Measurements from ENCODE around the gene AIG1.

The AIG1 gene

GRCh38 chr6:143169440-143169839 lies 108.8 kb downstream of the AIG1 start:
- DNase-seq, result no peak

GRCh38 chr6:143174516-143174915 lies 113.8 kb downstream of the AIG1 start:
- no peak for DNase-seq

- no peak for DNase-seq
These were observed 114.3 kb downstream of the AIG1 start for GRCh38 chr6:143174951-143175350.

- DNase-seq, result no peak
These were observed 115.7 kb downstream of the AIG1 start for GRCh38 chr6:143176090-143177021.

- no peak for DNase-seq
These were observed 117.0 kb downstream of the AIG1 start for GRCh38 chr6:143177706-143178105.

- DNase-seq, result no peak
These were observed 118.4 kb downstream of the AIG1 start for GRCh38 chr6:143179096-143179495.

- no peak for DNase-seq
These were observed 119.4 kb downstream of the AIG1 start for GRCh38 chr6:143179901-143180612.

- no peak for DNase-seq
These were observed 120.1 kb downstream of the AIG1 start for GRCh38 chr6:143180826-143181225.

GRCh38 chr6:143183666-143184065 lies 123.0 kb downstream of the AIG1 start:
- DNase-seq, result no peak

GRCh38 chr6:143185288-143185687 lies 124.6 kb downstream of the AIG1 start:
- no peak for DNase-seq

- no peak for DNase-seq
These were observed 126.7 kb downstream of the AIG1 start for GRCh38 chr6:143187238-143187923.

- DNase-seq, result no peak
These were observed 127.6 kb downstream of the AIG1 start for GRCh38 chr6:143188292-143188691.

GRCh38 chr6:143191361-143191760 lies 130.7 kb downstream of the AIG1 start:
- DNase-seq, result no peak

- no peak for DNase-seq
These were observed 132.1 kb downstream of the AIG1 start for GRCh38 chr6:143192766-143193165.

- DNase-seq, result no peak
These were observed 132.9 kb downstream of the AIG1 start for GRCh38 chr6:143193571-143194094.

GRCh38 chr6:143194095-143194589 lies 133.5 kb downstream of the AIG1 start:
- DNase-seq, result no peak

GRCh38 chr6:143195349-143195845 lies 134.7 kb downstream of the AIG1 start:
- DNase-seq, result no peak

- no peak for DNase-seq
These were observed 136.0 kb downstream of the AIG1 start for GRCh38 chr6:143196525-143197225.

GRCh38 chr6:143197377-143197776 lies 136.7 kb downstream of the AIG1 start:
- no peak for DNase-seq

GRCh38 chr6:143198312-143198711 lies 137.6 kb downstream of the AIG1 start:
- DNase-seq, result no peak

GRCh38 chr6:143199291-143199690 lies 138.6 kb downstream of the AIG1 start:
- DNase-seq, result no peak

GRCh38 chr6:143200167-143200770 lies 139.6 kb downstream of the AIG1 start:
- DNase-seq, result no peak

All from NCI-H1092 treated with DMSO at 0.1 percent for 48 hours (cell line).